Effector CD4-positive, alpha-beta T cell (primary cell): ENCODE results near the gene ERP44.
"Not testable (repeated sequence)": the region's sequence is repeated elsewhere in the genome, so short reads cannot be mapped to it uniquely, and the experiment has no call there.

Experiments used
- DNase-seq: peaks from one replicate; pipeline ENCODE4 v3.0.0-alpha.2; 2020

ERP44 gene

GRCh38 chr9:99998866-99999265 is 99.9 kb downstream of the ERP44 start:
- DNase-seq = no peak

DNA sequence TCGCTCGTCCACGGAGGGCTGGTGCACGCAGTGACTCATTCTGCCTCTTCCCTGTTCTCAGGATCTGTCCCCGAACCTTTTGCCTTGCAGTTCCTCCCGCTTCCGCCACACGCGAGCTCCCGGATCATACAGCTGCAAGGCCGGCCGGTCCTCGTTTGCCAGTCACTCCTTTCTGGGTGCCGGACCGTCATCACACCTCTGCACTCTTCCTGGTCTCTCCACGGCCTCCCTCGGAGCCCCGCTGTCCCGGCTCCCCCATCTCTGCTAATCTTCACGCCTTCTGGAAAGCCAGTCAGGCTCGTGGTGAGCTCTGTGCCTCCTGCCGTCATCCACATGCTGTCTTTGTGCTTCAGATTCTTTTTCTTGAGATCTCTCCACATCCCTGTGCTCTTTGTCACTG is 100.5 kb downstream of the ERP44 start:
- no peak for DNase-seq

DNA sequence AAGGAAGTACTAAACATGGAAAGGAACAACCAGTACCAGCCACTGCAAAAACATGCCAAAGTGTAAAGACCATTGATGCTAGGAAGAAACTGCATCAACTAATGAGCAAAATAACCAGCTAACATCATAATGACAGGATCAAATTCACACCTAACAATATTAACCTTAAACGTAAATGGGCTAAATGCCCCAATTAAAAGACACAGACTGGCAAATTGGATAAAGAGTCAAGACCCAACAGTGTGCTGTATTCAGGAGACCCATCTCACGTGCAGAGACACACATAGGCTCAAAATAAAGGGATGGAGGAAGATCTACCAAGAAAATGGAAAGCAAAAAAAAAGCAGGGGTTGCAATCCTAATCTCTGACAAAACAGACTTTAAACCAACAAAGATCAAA is 108.3 kb downstream of the ERP44 start:
- DNase-seq = not testable (repeated sequence)

DNA sequence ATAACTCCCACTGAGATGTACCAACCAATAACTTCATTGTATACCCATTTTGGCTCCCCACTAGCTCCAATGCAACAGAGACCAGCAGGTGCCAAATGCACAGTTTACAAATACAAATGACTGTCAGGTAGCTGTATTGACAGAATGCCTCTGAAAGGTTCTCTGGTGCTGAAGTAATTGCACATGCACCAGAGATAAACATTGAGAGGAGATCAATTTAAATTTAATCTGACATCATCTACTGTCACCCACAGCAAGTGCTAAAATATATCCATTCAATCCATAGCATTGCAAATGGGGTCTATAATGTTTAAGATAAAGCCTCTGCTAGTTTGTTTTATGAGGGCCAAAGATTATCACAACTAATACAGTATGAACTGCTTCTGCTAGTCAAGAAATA is 112.2 kb downstream of the ERP44 start:
- DNase-seq = no peak

DNA sequence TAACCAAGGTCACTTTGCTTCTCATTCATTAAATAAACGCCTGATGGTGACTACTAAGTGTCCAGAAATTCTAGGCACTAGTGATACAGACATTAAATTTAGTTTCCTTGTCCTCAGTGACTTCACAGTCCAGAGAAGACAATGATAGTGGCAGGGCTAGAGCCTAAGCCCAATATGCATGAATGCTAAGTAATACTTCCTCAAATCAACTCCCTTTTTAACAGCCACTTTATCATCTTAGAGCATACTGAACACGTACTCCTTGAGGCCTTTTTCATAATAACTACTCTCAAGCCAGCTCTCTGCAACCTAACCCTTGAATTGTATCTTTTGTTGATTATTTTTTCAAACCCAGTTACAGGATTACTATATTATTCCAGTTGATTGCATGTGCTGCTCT is 118.2 kb downstream of the ERP44 start:
- DNase-seq = no peak

GRCh38 chr9:99978221-99978620 is 120.6 kb downstream of the ERP44 start:
- no peak for DNase-seq

DNA sequence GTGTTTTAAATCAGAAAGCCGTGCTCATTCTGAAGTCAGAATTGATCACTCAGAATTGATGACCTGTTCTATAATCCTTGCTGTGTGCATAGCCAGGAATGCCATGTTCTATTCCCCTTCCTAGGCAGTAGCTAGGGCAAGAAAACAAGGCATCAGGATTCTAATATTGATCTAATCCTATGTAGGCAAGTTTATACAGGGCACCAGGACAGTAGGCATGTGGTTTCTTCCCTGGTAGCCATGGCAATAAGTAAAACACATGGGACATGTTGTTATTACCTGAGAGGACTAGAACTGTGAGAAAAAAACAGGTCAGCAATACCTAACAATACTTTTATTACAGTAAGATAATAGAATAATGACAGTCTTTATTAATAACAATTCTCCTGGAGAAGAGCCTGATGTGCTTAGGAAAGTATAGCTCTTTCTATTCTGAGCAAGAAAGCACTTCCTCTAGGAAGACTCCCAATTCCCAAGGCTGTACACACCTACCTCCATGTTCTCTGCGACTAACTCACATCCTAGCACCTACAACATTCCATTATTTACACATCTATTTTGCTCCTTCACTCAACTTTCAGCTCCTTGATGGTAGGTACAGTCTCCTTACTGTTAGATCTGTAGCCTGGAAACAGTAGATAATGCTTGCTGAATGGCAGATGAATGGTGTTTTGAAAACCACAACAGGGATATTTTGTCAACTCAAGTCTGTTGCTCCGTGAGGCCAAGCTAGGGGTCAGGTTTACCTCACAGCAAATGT is 121.6 kb downstream of the ERP44 start:
- DNase-seq = no peak

DNA sequence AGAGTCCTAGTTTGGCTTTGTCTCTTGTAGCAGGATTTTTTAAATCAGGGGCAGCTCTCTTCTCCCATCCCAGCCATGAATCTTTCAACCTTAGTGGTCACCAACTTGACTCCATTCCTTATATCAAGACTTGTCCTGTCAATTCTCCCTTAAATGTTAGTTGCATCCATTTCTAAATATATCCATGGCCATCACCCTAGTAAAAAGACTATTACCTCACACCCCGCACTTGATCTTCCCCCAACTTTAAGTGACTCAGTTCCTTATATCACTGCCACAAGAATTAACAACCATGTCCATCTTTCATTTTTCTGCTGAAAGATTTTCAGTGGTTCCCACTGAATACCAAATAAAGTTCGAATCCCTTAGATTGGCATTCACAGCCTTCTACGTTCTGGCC is 125.3 kb downstream of the ERP44 start:
- no peak for DNase-seq

GRCh38 chr9:99971410-99971809 is 127.4 kb downstream of the ERP44 start:
- DNase-seq = no peak

- no peak for DNase-seq
Measured at GRCh38 chr9:99970481-99970880, 128.3 kb downstream of the ERP44 start.

- no peak for DNase-seq
Measured at GRCh38 chr9:99967457-99967856, 131.3 kb downstream of the ERP44 start.

GRCh38 chr9:99966716-99967115 is 132.1 kb downstream of the ERP44 start:
- no peak for DNase-seq

GRCh38 chr9:99966001-99966400 is 132.8 kb downstream of the ERP44 start:
- no peak for DNase-seq

DNA sequence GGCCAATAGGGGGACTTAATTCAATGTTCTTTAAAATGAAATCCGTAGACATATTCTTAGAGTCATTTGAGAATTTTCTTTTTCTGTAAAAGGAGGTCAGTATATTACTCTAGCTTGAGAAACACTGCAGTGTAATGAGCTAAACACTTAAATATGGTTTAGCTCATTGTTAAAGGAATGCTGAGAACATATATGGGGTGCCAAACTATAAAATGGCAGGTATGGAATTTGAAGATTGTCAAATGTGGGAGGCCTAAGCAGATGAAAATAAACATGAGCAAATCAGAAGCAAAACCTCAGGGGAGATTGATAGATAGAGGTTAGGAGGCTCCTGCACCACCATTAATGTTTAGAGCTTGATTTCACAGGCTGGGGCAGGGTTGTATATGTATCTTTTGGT is 134.5 kb downstream of the ERP44 start:
- no peak for DNase-seq

- DNase-seq = no peak
Measured at GRCh38 chr9:99962680-99963261, 136.0 kb downstream of the ERP44 start.

GRCh38 chr9:99955606-99956005 is 143.2 kb downstream of the ERP44 start:
- no peak for DNase-seq

DNA sequence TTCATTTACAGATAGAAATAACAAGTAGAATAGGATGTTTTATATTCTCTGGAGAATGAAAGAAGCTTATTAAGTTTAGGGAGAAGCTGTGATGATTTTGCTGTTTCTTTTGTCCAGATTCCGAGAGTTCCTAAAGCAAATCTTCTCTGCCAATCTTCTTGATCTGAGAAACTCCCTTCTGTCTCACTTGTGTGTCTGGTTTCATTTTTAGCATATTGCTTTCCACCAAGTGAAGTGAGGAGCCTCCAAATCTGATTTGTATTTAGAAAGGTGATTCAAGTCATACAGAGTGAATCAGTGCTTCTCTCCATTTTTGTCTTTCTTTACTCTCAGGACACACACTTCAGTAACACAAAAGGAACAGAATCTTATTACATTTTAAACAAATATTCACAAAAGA is 144.0 kb downstream of the ERP44 start:
- no peak for DNase-seq

GRCh38 chr9:99953861-99954507 is 144.8 kb downstream of the ERP44 start:
- DNase-seq = no peak

DNA sequence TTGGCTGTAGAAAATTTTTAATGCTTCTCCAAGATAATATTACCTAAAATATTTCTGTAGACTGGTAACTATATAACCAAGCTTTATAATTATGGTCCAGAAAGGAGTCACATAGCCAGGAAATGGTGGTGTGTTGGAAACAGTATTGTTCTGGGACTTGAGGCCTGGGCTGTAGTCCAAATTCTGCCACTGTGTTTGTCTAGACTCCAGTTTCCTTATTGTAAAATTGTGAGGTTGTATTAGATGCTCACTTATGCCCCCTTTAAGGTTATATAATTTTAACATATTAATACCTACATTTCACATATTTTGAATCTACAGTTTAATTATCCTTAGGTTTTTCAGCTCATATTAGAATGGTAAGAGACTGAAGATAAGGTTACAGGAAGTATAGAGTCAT is 149.9 kb downstream of the ERP44 start:
- DNase-seq = no peak

- DNase-seq = no peak
Measured at GRCh38 chr9:99948482-99948881, 150.3 kb downstream of the ERP44 start.

DNA sequence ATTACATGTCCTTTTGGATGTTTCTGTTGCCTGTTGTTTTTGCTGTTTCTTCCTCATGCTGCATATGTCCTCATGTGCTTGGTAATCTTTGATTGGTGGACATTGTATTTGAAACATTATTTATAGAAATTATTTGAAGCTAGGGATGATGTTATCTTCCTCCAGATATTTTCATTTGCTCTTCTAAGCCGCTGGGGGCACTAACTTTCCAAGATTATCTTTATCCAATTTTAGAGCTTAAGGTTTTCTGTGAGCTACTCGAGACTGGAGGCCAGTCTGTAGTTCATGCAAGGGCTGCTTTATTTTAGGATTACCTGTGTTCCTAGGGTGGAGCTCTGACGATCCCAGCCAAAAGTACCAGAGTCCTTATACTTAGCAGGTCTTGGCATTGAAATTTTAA is 151.4 kb downstream of the ERP44 start:
- DNase-seq = no peak

DNA sequence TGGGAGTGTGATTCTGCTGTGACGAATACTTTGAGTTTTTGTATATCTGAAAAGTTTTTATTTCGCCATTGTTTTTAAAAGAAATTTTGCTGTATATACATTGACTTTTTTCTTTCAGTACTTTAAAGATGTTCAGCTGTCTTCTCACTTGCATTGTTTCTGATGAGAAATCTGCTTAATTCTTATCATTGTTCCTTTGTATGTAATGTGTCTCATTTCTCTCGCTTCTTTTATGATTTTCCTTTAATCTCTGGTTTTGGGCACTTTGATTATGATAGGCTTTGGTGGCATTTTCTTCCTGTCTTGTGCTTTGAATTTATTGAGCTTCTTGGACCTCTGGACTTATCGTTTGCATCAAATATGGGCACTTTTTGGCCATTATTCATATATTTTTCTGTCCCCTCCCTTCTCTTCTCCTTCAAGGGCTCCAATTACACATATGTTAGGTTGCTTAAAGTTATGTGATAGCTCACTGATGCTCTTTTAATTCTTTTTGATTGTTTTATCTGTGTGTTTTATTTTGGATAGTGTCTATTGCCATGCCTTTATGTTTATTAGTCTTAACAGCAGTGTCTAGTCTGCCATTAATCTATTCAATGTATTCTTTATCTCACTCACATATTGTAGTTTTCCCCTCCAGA is 161.7 kb downstream of the ERP44 start:
- no peak for DNase-seq

- DNase-seq = no peak
Measured at GRCh38 chr9:99931155-99931840, 167.5 kb downstream of the ERP44 start.
